Neural progenitor cell (in vitro differentiated cells): ENCODE results near the gene RBKS. TPM values are rescaled to one million over a fixed set of nuclear protein-coding genes. Genes with fewer than 3 reads are reported as not detected.

ENCODE experiments used
- DNase-seq: peaks from one replicate; pipeline ENCODE4 v3.0.0-alpha.2; 2016; ENCODE audit warnings: low spot score
- H2AFZ ChIP-seq: fragments of 200-600 bp; sonication (generic); replicated peaks from 2 replicates; pipeline ENCODE4 v1.6.1; 2016; ENCODE audit warnings: antibody characterized with exemption
- H3F3A ChIP-seq: fragments of 200-600 bp; sonication (generic); 2 replicates; pipeline ENCODE4 v1.6.1; 2016; ENCODE audit warnings: antibody characterized with exemption, low read depth
- H3K27ac ChIP-seq: fragments of 200-600 bp; sonication (generic); 2 replicates; pipeline ENCODE4 v1.5.1; 2016; ENCODE audit warnings: mild to moderate bottlenecking
- H3K27me3 ChIP-seq: fragments of 200-600 bp; sonication (generic); 2 replicates; pipeline ENCODE4 v1.6.1; 2016; ENCODE audit warnings: mild to moderate bottlenecking, moderate library complexity
- H3K36me3 ChIP-seq: fragments of 200-600 bp; sonication (generic); 2 replicates; pipeline ENCODE4 v1.5.1; 2016
- H3K4me1 ChIP-seq: fragments of 200-600 bp; sonication (generic); 2 replicates; pipeline ENCODE4 v1.6.1; 2016; ENCODE audit warnings: mixed run types
- H3K4me2 ChIP-seq: fragments of 200-600 bp; sonication (generic); 2 replicates; pipeline ENCODE4 v1.6.1; 2016
- H3K4me3 ChIP-seq: fragments of 200-600 bp; sonication (generic); 2 replicates; pipeline ENCODE4 v1.5.1; 2016
- H3K79me2 ChIP-seq: fragments of 200-600 bp; sonication (generic); 2 replicates; pipeline ENCODE4 v1.6.1; 2016; ENCODE audit warnings: low read depth
- H3K9ac ChIP-seq: fragments of 200-600 bp; sonication (generic); 2 replicates; pipeline ENCODE4 v1.6.1; 2016
- H3K9me3 ChIP-seq: fragments of 200-600 bp; sonication (generic); 2 replicates; pipeline ENCODE4 v1.5.1; 2016; ENCODE audit warnings: low read depth
- H4K20me1 ChIP-seq: fragments of 200-600 bp; sonication (generic); 2 replicates; pipeline ENCODE4 v1.6.1; 2016; ENCODE audit warnings: low read depth
- H3K27ac Mint-ChIP-seq: 3 replicates; pipeline ENCODE4 v1.8.0; 2021; ENCODE audit warnings: mixed read lengths
- H3K27me3 Mint-ChIP-seq: 2 replicates; pipeline ENCODE4 v1.8.0; 2022; ENCODE audit warnings: low read depth, mild to moderate bottlenecking, inconsistent platforms, moderate library complexity, mixed read lengths; ENCODE audit not compliant: insufficient read depth
- H3K36me3 Mint-ChIP-seq: 3 replicates; pipeline ENCODE4 v1.8.0; 2021; ENCODE audit warnings: mixed read lengths
- H3K4me1 Mint-ChIP-seq: 3 replicates; pipeline ENCODE4 v1.8.0; 2021; ENCODE audit warnings: mixed read lengths
- H3K4me3 Mint-ChIP-seq: 3 replicates; pipeline ENCODE4 v1.8.0; 2021; ENCODE audit warnings: mild to moderate bottlenecking, moderate library complexity, mixed read lengths
- H3K9me3 Mint-ChIP-seq: 3 replicates; pipeline ENCODE4 v1.8.0; 2020; ENCODE audit warnings: mixed read lengths
- EZH2 ChIP-seq: fragments of 200-600 bp; sonication (generic); IDR thresholded peaks from 2 replicates; pipeline ENCODE4 v1.6.1; 2017; ENCODE audit warnings: antibody characterized with exemption, mild to moderate bottlenecking, moderate library complexity
- EZH2phosphoT487 ChIP-seq: fragments of 200-600 bp; sonication (generic); IDR thresholded peaks from 2 replicates; pipeline ENCODE4 v1.6.1; 2017; ENCODE audit warnings: antibody characterized with exemption
- total RNA-seq: library from RNA; depleted of rRNA; stranded (reverse); fragments of >200 nt; gene quantifications from 2 replicates; pipeline ENCODE4 v1.2.3, GENCODE V29; 2015; ENCODE audit warnings: low replicate concordance
- TF ChIP-seq, protein P1 (sequence below): fragments of 200-600 bp; sonication (generic); IDR thresholded peaks from 2 replicates; pipeline ENCODE4 v1.5.1; 2017; ENCODE audit warnings: antibody characterized with exemption, mild to moderate bottlenecking

RBKS gene
- total RNA-seq, 1 donor from 2014 or later: 8.5 TPM

DNA sequence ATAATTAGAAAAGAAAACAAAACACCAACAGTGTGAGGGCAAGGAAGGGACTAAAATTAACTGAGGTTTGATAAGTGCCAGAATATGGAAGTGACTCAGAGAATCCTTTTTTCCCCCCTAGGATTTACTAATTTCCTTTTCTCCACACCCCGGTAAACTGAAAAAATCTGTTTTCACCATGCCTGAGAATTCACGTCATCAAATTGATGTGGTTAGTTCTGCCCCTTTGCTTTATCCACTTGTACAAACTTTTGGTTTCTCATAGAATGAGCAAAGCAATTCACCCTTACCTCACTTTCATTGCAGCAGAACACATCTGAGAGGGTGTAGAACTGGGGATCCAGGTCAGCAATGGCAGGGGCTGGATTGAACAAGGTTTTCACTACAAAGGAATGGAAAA, 57.8 kb downstream of the RBKS start:
- no peak for DNase-seq
- Histone ChIP-seq H3K27me3 (no peaks in the 10 kb centered on the region), H3K79me2 (no peaks in the 10 kb centered on the region), H3F3A (no peaks in the 10 kb centered on the region), H3K4me1 (no peaks in the 10 kb centered on the region), H3K36me3 (no peaks in the 10 kb centered on the region), H3K9me3 (no peaks in the 10 kb centered on the region), H3K4me2 (no peak overlapping the region), H3K9ac (no peak overlapping the region), H2AFZ (no peak overlapping the region), H3K27ac (no peak overlapping the region), H3K4me3 (no peak overlapping the region), H4K20me1 (no peaks in the 10 kb centered on the region)
- H3K27ac Mint-ChIP-seq: no peak overlapping the region
- no peaks in the 10 kb centered on the region for H3K27me3 Mint-ChIP-seq
- H3K9me3 Mint-ChIP-seq: no peaks in the 10 kb centered on the region
- no peaks in the 10 kb centered on the region for H3K4me1 Mint-ChIP-seq
- TF ChIP-seq EZH2: no peak
- TF ChIP-seq EZH2phosphoT487: no peak
- TF ChIP-seq, protein P1, sequence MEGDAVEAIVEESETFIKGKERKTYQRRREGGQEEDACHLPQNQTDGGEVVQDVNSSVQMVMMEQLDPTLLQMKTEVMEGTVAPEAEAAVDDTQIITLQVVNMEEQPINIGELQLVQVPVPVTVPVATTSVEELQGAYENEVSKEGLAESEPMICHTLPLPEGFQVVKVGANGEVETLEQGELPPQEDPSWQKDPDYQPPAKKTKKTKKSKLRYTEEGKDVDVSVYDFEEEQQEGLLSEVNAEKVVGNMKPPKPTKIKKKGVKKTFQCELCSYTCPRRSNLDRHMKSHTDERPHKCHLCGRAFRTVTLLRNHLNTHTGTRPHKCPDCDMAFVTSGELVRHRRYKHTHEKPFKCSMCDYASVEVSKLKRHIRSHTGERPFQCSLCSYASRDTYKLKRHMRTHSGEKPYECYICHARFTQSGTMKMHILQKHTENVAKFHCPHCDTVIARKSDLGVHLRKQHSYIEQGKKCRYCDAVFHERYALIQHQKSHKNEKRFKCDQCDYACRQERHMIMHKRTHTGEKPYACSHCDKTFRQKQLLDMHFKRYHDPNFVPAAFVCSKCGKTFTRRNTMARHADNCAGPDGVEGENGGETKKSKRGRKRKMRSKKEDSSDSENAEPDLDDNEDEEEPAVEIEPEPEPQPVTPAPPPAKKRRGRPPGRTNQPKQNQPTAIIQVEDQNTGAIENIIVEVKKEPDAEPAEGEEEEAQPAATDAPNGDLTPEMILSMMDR: no peak
- H3K36me3 Mint-ChIP-seq: no peaks in the 10 kb centered on the region
- H3K4me3 Mint-ChIP-seq: no peak overlapping the region

DNA sequence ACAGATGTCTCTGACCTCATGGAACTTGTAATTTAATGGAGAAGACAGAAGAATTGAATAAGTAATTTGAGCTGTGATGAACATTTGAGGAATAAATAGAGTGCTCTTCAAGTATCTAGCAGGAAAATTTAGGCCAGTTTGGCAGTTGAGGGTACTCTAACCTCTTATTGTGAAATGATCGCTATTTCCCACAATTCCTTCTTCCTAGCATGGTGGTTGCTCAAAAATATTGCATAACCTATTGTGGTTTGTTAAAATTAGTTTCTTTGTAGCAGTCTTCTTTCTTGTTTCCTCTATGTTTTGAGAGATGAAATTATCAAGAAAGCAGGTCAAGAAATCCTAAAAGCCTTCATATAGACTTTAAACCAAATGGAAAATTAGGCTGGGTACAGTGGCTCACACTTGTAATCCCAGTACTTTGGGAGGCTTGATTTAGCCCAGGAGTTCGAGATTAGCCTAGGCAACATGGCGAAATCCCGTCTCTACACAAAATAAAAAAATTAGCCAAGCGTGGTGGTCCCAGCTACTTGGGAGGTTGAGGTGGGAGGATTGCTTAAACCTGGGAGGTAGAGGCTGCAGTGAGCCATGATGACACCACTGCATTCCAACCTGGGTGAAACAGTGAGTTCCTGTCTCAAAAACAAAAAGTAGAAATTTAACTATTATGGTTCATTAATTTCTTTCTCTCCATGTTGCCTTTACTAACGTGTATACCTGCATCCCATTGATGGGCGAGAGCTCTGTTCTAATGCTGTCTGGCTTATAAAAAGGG, 58.7 kb downstream of the RBKS start:
- Histone ChIP-seq H3K27ac (no peak overlapping the region), H3K27me3 (no peaks in the 10 kb centered on the region), H3K4me3 (no peak overlapping the region), H3K4me2 (no peak overlapping the region), H4K20me1 (no peaks in the 10 kb centered on the region), H2AFZ (no peak overlapping the region), H3K36me3 (no peaks in the 10 kb centered on the region), H3K79me2 (no peaks in the 10 kb centered on the region), H3K9ac (no peak overlapping the region), H3K9me3 (no peaks in the 10 kb centered on the region), H3F3A (no peaks in the 10 kb centered on the region), H3K4me1 (no peaks in the 10 kb centered on the region)
- Mint-ChIP-seq H3K4me1 (no peaks in the 10 kb centered on the region), H3K27ac (no peak overlapping the region), H3K9me3 (no peaks in the 10 kb centered on the region), H3K27me3 (no peaks in the 10 kb centered on the region), H3K4me3 (no peak overlapping the region), H3K36me3 (no peaks in the 10 kb centered on the region)
- no peak for TF ChIP-seq EZH2phosphoT487
- TF ChIP-seq, protein P1: no peak
- no peak for TF ChIP-seq EZH2
- DNase-seq: no peak

DNA sequence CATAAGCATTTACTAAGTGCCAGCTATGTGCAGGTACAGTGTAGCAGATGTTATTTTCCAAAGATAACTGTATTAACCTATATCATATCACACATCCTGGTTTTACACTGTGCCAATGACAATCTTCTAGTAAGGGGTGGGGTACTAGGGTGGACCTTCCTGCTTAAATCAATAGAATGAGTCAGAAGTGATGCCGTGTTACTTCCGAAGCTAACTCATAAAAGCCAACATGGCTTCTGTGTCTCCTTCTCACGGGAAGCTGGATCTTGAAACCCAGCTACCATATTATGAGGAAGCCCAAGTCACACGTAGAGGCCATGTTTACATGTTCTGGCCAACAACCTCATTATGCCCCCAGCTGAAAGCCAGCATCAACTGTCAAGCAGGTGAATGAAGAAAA, 59.5 kb downstream of the RBKS start:
- Histone ChIP-seq H3K36me3 (no peaks in the 10 kb centered on the region), H3K9ac (no peak overlapping the region), H3K79me2 (no peaks in the 10 kb centered on the region), H3K27ac (no peak overlapping the region), H3K4me3 (no peak overlapping the region), H3F3A (no peaks in the 10 kb centered on the region), H3K9me3 (no peaks in the 10 kb centered on the region), H3K4me2 (no peak overlapping the region), H3K4me1 (no peaks in the 10 kb centered on the region), H2AFZ (no peak overlapping the region), H4K20me1 (no peaks in the 10 kb centered on the region), H3K27me3 (no peaks in the 10 kb centered on the region)
- Mint-ChIP-seq H3K9me3 (no peaks in the 10 kb centered on the region), H3K27me3 (no peaks in the 10 kb centered on the region), H3K4me1 (no peaks in the 10 kb centered on the region), H3K36me3 (no peaks in the 10 kb centered on the region), H3K4me3 (no peak overlapping the region), H3K27ac (no peak overlapping the region)
- DNase-seq: no peak
- TF ChIP-seq, protein P1: no peak
- no peak for TF ChIP-seq EZH2
- TF ChIP-seq EZH2phosphoT487: no peak
